ENCODE data around the gene TGFB1I1.

The TGFB1I1 gene

GRCh38 chr16:31493506-31494125 is 21.7 kb downstream of the TGFB1I1 start:
- Histone ChIP-seq H3K36me3 (ENCODE audit: control insufficient read depth, insufficient read depth, low read length) (peaks cover 36% of the 10 kb centered on the region), H3K27me3 (replicated peaks; ENCODE audit: control insufficient read depth, insufficient read depth, low read length) (no peaks in the 10 kb centered on the region), H3K4me3 (replicated peaks; ENCODE audit: low read depth, low read length) (no peak overlapping the region)
- no peak for DNase-seq (ENCODE audit: extremely low read depth, insufficient read length)
- no peak for TF ChIP-seq CTCF (IDR thresholded peaks at IDR 0.05; ENCODE audit: insufficient read depth, low read length, poor library complexity, severe bottlenecking)

- no peak for TF ChIP-seq CTCF (IDR thresholded peaks at IDR 0.05; ENCODE audit: insufficient read depth, low read length, poor library complexity, severe bottlenecking)
- Histone ChIP-seq H3K27me3 (replicated peaks; ENCODE audit: control insufficient read depth, insufficient read depth, low read length) (no peaks in the 10 kb centered on the region), H3K4me3 (replicated peaks; ENCODE audit: low read depth, low read length) (no peak overlapping the region), H3K36me3 (ENCODE audit: control insufficient read depth, insufficient read depth, low read length) (peaks cover 38% of the 10 kb centered on the region)
- no peak for DNase-seq (ENCODE audit: extremely low read depth, insufficient read length)
Observed at GRCh38 chr16:31496670-31497069, 24.7 kb downstream of the TGFB1I1 start.

- no peak for DNase-seq (ENCODE audit: extremely low read depth, insufficient read length)
- Histone ChIP-seq H3K4me3 (replicated peaks; ENCODE audit: low read depth, low read length) (no peak overlapping the region), H3K36me3 (ENCODE audit: control insufficient read depth, insufficient read depth, low read length) (peaks cover 28% of the 10 kb centered on the region), H3K27me3 (replicated peaks; ENCODE audit: control insufficient read depth, insufficient read depth, low read length) (no peaks in the 10 kb centered on the region)
- no peak for TF ChIP-seq CTCF (IDR thresholded peaks at IDR 0.05; ENCODE audit: insufficient read depth, low read length, poor library complexity, severe bottlenecking)
Observed at GRCh38 chr16:31498493-31498892, 26.5 kb downstream of the TGFB1I1 start.

GRCh38 chr16:31499928-31500327 is 28.0 kb downstream of the TGFB1I1 start:
- peaks cover 25% of the 10 kb centered on the region for H3K36me3 ChIP-seq (ENCODE audit: control insufficient read depth, insufficient read depth, low read length)
- no peak for DNase-seq (ENCODE audit: extremely low read depth, insufficient read length)
- no peak for TF ChIP-seq CTCF (IDR thresholded peaks at IDR 0.05; ENCODE audit: insufficient read depth, low read length, poor library complexity, severe bottlenecking)
- H3K27me3 ChIP-seq (replicated peaks; ENCODE audit: control insufficient read depth, insufficient read depth, low read length), result no peaks in the 10 kb centered on the region
- H3K4me3 ChIP-seq (replicated peaks; ENCODE audit: low read depth, low read length), result no peak overlapping the region

GRCh38 chr16:31501226-31501965 is 29.4 kb downstream of the TGFB1I1 start:
- no peak for DNase-seq (ENCODE audit: extremely low read depth, insufficient read length)
- Histone ChIP-seq H3K4me3 (replicated peaks; ENCODE audit: low read depth, low read length) (no peak overlapping the region), H3K36me3 (ENCODE audit: control insufficient read depth, insufficient read depth, low read length) (peaks cover 16% of the 10 kb centered on the region), H3K27me3 (replicated peaks; ENCODE audit: control insufficient read depth, insufficient read depth, low read length) (no peaks in the 10 kb centered on the region)
- TF ChIP-seq CTCF (IDR thresholded peaks at IDR 0.05; ENCODE audit: insufficient read depth, low read length, poor library complexity, severe bottlenecking), result no peak

All from GM06990 (cell line).